ENCODE data around the gene PHOX2A. TPM values are rescaled to one million over a fixed set of nuclear protein-coding genes. Genes with fewer than 3 reads are reported as not detected.

PHOX2A gene
- total and polyA plus RNA-seq, 11 donors: not detected

- no peaks in the 10 kb centered on the region for H3K4me1 ChIP-seq
- H3K27me3 ChIP-seq: peaks cover 0 to 15% (median 0%) of the 10 kb centered on the region in 9 donors
- TF ChIP-seq POLR2A (IDR thresholded peaks at IDR 0.05): no peak
- TF ChIP-seq CTCF (IDR thresholded peaks at IDR 0.05): no peak
- DNase-seq (no peak), ATAC-seq (no peak)
- 84 to 97% (median 87%) methylated on average over 2 of the region's 2 CpGs for WGBS, 4 donors
- no peak overlapping the region for H3K4me3 ChIP-seq
- no peak overlapping the region for H3K27ac ChIP-seq
- H3K9me3 ChIP-seq: no peaks in the 10 kb centered on the region
- intact Hi-C loops (cut with DNase I): no loop called here
- no peaks in the 10 kb centered on the region for H3K36me3 ChIP-seq
These were observed 13.6 kb upstream of the PHOX2A start for GRCh38 chr11:72257570-72257969.

- intact Hi-C loops (cut with DNase I): no loop called here
- no peak for TF ChIP-seq CTCF (IDR thresholded peaks at IDR 0.05)
- no peak for TF ChIP-seq POLR2A (IDR thresholded peaks at IDR 0.05)
- H3K27ac ChIP-seq: no peak overlapping the region
- H3K36me3 ChIP-seq: no peaks in the 10 kb centered on the region
- H3K9me3 ChIP-seq: no peaks in the 10 kb centered on the region
- DNase-seq (no peak), ATAC-seq (no peak)
- H3K4me1 ChIP-seq: no peaks in the 10 kb centered on the region
- peaks cover 0 to 39% (median 4%) of the 10 kb centered on the region in 9 donors for H3K27me3 ChIP-seq
- WGBS, 4 donors: 83 to 86% (median 85%) methylated on average over 5 of the region's 5 CpGs
- H3K4me3 ChIP-seq: no peak overlapping the region
These were observed 10.5 kb upstream of the PHOX2A start for GRCh38 chr11:72254299-72254993.

DNA sequence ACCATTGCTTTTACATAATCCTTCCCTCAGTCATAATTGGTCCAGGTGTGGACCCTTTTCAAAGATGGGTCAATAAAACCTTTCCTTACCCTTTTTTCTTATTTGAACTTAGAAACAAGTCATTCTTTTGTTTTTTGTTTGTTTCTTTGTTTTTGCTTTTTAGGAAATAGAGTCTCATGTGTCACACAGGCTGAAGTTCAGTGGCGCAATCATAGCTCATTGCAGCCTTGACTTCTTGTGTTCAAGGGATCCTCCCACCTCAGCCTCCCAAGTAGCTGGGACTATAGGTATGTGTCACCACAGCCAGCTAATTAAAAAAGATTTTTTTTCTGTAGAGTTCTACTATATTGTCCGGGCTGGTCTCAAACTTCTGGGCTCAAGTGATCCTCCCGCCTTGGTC, 9.4 kb upstream of the PHOX2A start:
- no peak for DNase-seq
- ATAC-seq: no peak
- 92 to 98% (median 95%) methylated on average over 3 of the region's 3 CpGs for WGBS, 4 donors
- H3K27ac ChIP-seq: no peak overlapping the region
- H3K27me3 ChIP-seq: peaks cover 0 to 50% (median 4%) of the 10 kb centered on the region in 9 donors
- intact Hi-C loops (cut with DNase I): no loop called here
- H3K36me3 ChIP-seq: no peaks in the 10 kb centered on the region
- no peaks in the 10 kb centered on the region for H3K9me3 ChIP-seq
- TF ChIP-seq CTCF (IDR thresholded peaks at IDR 0.05) (no peak), POLR2A (IDR thresholded peaks at IDR 0.05) (no peak)
- H3K4me3 ChIP-seq: no peak overlapping the region
- no peaks in the 10 kb centered on the region for H3K4me1 ChIP-seq

- ATAC-seq (no peak), DNase-seq (no peak)
- H3K36me3 ChIP-seq: no peaks in the 10 kb centered on the region
- H3K27ac ChIP-seq: no peak overlapping the region
- no peaks in the 10 kb centered on the region for H3K9me3 ChIP-seq
- H3K27me3 ChIP-seq: peaks cover 0 to 67% (median 13%) of the 10 kb centered on the region in 9 donors
- intact Hi-C loops (cut with DNase I): no loop called here
- H3K4me1 ChIP-seq: no peaks in the 10 kb centered on the region
- TF ChIP-seq POLR2A (IDR thresholded peaks at IDR 0.05) (no peak), CTCF (IDR thresholded peaks at IDR 0.05) (no peak)
- no peak overlapping the region for H3K4me3 ChIP-seq
- WGBS, 4 donors: 65 to 79% (median 67%) methylated on average over 5 of the region's 5 CpGs
These were observed 7.6 kb upstream of the PHOX2A start for GRCh38 chr11:72251614-72252013.
